IMR-90 (cell line): ENCODE data around the gene BRF1.
"Not testable (repeated sequence)": the region's sequence is repeated elsewhere in the genome, so short reads cannot be mapped to it uniquely, and the experiment has no call there.

Experiments
- CEBPB ChIP-seq: IDR thresholded peaks from 2 replicates; pipeline ENCODE4 v1.6.1; 2012; ENCODE audit warnings: low read depth, low read length, improper control_type of control experiment
- NFE2L2 ChIP-seq: fragments of 150-350 bp; IDR thresholded peaks from 2 replicates; pipeline ENCODE4 v1.6.1; 2016; ENCODE audit warnings: low read depth, mild to moderate bottlenecking, low read length
- SMC3 ChIP-seq: fragments of 150-350 bp; IDR thresholded peaks from 2 replicates; pipeline ENCODE4 v1.6.1; 2016; ENCODE audit warnings: low read depth, mild to moderate bottlenecking, antibody characterized with exemption, low read length, moderate library complexity
- TF ChIP-seq, protein P1 (sequence below): conservative IDR thresholded peaks from 2 replicates; pipeline ENCODE4 v1.5.1; 2012; ENCODE audit warnings: mild to moderate bottlenecking, low read depth, low read length, improper control_type of control experiment
- TF ChIP-seq, protein P2 (sequence below): fragments of 150-350 bp; IDR thresholded peaks from 2 replicates; pipeline ENCODE4 v1.6.1; 2017; ENCODE audit warnings: mild to moderate bottlenecking, antibody characterized with exemption, low read length, low read depth

DNA sequence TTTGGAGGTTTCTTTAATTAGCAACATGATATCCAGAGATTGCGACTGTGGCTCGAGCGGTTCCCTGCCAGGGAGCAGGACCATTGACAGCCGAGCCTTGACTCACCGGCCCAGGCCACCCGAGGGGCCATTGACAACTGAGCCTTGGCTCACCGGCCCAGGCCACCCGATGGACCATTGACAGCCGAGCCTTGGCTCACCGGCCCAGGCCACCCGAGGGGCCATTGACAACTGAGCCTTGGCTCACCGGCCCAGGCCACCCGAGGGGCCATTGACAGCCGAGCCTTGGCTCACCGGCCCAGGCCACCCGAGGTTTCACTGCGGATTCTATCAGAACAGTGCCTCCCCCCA is 26.9 kb upstream of the BRF1 start:
- TF ChIP-seq SMC3, NFE2L2, CEBPB: not testable (repeated sequence)
- TF ChIP-seq, protein P1, sequence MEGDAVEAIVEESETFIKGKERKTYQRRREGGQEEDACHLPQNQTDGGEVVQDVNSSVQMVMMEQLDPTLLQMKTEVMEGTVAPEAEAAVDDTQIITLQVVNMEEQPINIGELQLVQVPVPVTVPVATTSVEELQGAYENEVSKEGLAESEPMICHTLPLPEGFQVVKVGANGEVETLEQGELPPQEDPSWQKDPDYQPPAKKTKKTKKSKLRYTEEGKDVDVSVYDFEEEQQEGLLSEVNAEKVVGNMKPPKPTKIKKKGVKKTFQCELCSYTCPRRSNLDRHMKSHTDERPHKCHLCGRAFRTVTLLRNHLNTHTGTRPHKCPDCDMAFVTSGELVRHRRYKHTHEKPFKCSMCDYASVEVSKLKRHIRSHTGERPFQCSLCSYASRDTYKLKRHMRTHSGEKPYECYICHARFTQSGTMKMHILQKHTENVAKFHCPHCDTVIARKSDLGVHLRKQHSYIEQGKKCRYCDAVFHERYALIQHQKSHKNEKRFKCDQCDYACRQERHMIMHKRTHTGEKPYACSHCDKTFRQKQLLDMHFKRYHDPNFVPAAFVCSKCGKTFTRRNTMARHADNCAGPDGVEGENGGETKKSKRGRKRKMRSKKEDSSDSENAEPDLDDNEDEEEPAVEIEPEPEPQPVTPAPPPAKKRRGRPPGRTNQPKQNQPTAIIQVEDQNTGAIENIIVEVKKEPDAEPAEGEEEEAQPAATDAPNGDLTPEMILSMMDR = not testable (repeated sequence)
- TF ChIP-seq, protein P2, sequence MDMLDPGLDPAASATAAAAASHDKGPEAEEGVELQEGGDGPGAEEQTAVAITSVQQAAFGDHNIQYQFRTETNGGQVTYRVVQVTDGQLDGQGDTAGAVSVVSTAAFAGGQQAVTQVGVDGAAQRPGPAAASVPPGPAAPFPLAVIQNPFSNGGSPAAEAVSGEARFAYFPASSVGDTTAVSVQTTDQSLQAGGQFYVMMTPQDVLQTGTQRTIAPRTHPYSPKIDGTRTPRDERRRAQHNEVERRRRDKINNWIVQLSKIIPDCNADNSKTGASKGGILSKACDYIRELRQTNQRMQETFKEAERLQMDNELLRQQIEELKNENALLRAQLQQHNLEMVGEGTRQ = not testable (repeated sequence)
